ENCODE results near the gene SARNP.
"Not testable (repeated sequence)": the region's sequence is repeated elsewhere in the genome, so short reads cannot be mapped to it uniquely, and the experiment has no call there.

Gene SARNP

GRCh38 chr12:55777856-55778255 is 39.7 kb downstream of the SARNP start:
- FAIRE-seq (no peak), DNase-seq (ENCODE audit: insufficient read length, low spot score) (no peak)
- TF ChIP-seq SPI1 (IDR thresholded peaks at IDR 0.05; ENCODE audit: low read depth, low read length) (no peak), POLR2AphosphoS5 (IDR thresholded peaks at IDR 0.05; ENCODE audit: low read depth, low read length) (no peak), PAX5 (IDR thresholded peaks at IDR 0.05; ENCODE audit: insufficient read depth, low read length, severe bottlenecking) (no peak), POLR2A (IDR thresholded peaks at IDR 0.05; ENCODE audit: low read depth, low read length) (no peak), POU2F2 (IDR thresholded peaks at IDR 0.05; ENCODE audit: low read depth, low read length) (no peak), TAF1 (IDR thresholded peaks at IDR 0.05; ENCODE audit: low read depth, low read length) (no peak)

DNA sequence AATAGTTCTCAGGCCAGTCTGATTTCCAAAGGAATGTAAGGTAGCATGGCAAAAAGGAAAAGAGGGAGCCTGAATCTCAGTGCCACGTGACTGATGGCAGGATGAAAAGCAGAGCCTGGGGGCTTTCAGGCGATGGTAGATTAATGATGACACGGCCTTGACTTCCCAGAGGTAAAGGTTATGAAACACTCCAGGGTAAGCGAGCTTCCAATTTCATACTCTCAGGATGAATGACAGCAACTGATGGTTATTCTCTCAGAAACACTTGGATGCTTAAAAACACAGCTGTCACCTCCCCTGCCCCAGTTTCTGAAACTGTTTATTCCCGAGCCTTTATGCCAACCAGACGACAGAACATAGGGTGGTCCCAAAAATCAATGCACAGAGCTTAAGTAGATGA is 45.8 kb downstream of the SARNP start:
- no peak for TF ChIP-seq POLR2AphosphoS5 (IDR thresholded peaks at IDR 0.05; ENCODE audit: low read depth, low read length)
- no peak for TF ChIP-seq SPI1 (IDR thresholded peaks at IDR 0.05; ENCODE audit: low read depth, low read length)
- no peak for TF ChIP-seq TAF1 (IDR thresholded peaks at IDR 0.05; ENCODE audit: low read depth, low read length)
- no peak for TF ChIP-seq PAX5 (IDR thresholded peaks at IDR 0.05; ENCODE audit: insufficient read depth, low read length, severe bottlenecking)
- no peak for TF ChIP-seq POU2F2 (IDR thresholded peaks at IDR 0.05; ENCODE audit: low read depth, low read length)
- TF ChIP-seq POLR2A (IDR thresholded peaks at IDR 0.05; ENCODE audit: low read depth, low read length) = no peak
- FAIRE-seq (no peak), DNase-seq (ENCODE audit: insufficient read length, low spot score) (no peak)

DNA sequence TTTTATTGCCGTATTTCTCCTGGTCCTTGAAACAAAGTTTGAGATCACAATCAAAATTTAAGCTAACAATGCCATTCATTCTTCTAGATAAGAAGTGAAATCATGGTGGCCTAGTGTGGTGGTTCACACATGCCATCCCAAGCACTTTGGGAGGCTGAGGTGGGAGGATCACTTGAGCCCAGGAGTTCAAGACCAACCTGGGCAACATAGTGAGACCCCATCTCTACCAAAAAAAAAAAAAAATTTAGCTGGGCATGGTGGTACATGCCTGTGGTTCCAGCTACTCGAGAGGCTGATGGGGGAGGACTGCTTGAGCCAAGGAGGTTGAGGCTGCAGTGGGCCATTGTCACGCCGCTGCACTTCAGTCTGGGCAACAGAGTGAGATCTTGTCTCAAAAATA is 50.4 kb downstream of the SARNP start:
- no peak for TF ChIP-seq POU2F2 (IDR thresholded peaks at IDR 0.05; ENCODE audit: low read depth, low read length)
- no peak for TF ChIP-seq PAX5 (IDR thresholded peaks at IDR 0.05; ENCODE audit: insufficient read depth, low read length, severe bottlenecking)
- TF ChIP-seq POLR2A (IDR thresholded peaks at IDR 0.05; ENCODE audit: low read depth, low read length) = no peak
- TF ChIP-seq TAF1 (IDR thresholded peaks at IDR 0.05; ENCODE audit: low read depth, low read length) = no peak
- no peak for TF ChIP-seq SPI1 (IDR thresholded peaks at IDR 0.05; ENCODE audit: low read depth, low read length)
- TF ChIP-seq POLR2AphosphoS5 (IDR thresholded peaks at IDR 0.05; ENCODE audit: low read depth, low read length) = no peak
- no peak for FAIRE-seq

GRCh38 chr12:55765736-55766290 is 51.7 kb downstream of the SARNP start:
- TF ChIP-seq PAX5 (IDR thresholded peaks at IDR 0.05; ENCODE audit: insufficient read depth, low read length, severe bottlenecking) (no peak), TAF1 (IDR thresholded peaks at IDR 0.05; ENCODE audit: low read depth, low read length) (no peak), POU2F2 (IDR thresholded peaks at IDR 0.05; ENCODE audit: low read depth, low read length) (no peak), POLR2AphosphoS5 (IDR thresholded peaks at IDR 0.05; ENCODE audit: low read depth, low read length) (no peak), POLR2A (IDR thresholded peaks at IDR 0.05; ENCODE audit: low read depth, low read length) (no peak), SPI1 (IDR thresholded peaks at IDR 0.05; ENCODE audit: low read depth, low read length) (no peak)
- FAIRE-seq = no peak
- no peak for DNase-seq (ENCODE audit: insufficient read length, low spot score)

More for the DNA sequence above, 50.4 kb downstream of the SARNP start:
- DNase-seq (ENCODE audit: insufficient read length, low spot score) = no peak

GRCh38 chr12:55762646-55763045 is 54.9 kb downstream of the SARNP start:
- TF ChIP-seq PAX5 (IDR thresholded peaks at IDR 0.05; ENCODE audit: insufficient read depth, low read length, severe bottlenecking) (no peak), POU2F2 (IDR thresholded peaks at IDR 0.05; ENCODE audit: low read depth, low read length) (no peak), TAF1 (IDR thresholded peaks at IDR 0.05; ENCODE audit: low read depth, low read length) (no peak), POLR2AphosphoS5 (IDR thresholded peaks at IDR 0.05; ENCODE audit: low read depth, low read length) (no peak), POLR2A (IDR thresholded peaks at IDR 0.05; ENCODE audit: low read depth, low read length) (no peak), SPI1 (IDR thresholded peaks at IDR 0.05; ENCODE audit: low read depth, low read length) (no peak)
- FAIRE-seq (no peak), DNase-seq (ENCODE audit: insufficient read length, low spot score) (no peak)

- no peak for DNase-seq (ENCODE audit: insufficient read length, low spot score)
- FAIRE-seq = no peak
- no peak for TF ChIP-seq POLR2AphosphoS5 (IDR thresholded peaks at IDR 0.05; ENCODE audit: low read depth, low read length)
- no peak for TF ChIP-seq POU2F2 (IDR thresholded peaks at IDR 0.05; ENCODE audit: low read depth, low read length)
- TF ChIP-seq POLR2A (IDR thresholded peaks at IDR 0.05; ENCODE audit: low read depth, low read length) = no peak
- TF ChIP-seq SPI1 (IDR thresholded peaks at IDR 0.05; ENCODE audit: low read depth, low read length) = no peak
- TF ChIP-seq PAX5 (IDR thresholded peaks at IDR 0.05; ENCODE audit: insufficient read depth, low read length, severe bottlenecking) = no peak
- TF ChIP-seq TAF1 (IDR thresholded peaks at IDR 0.05; ENCODE audit: low read depth, low read length) = no peak
Observed at GRCh38 chr12:55760663-55761062, 56.9 kb downstream of the SARNP start.

- DNase-seq (ENCODE audit: insufficient read length, low spot score); FAIRE-seq: not testable (repeated sequence)
Observed at GRCh38 chr12:55758575-55758974, 58.9 kb downstream of the SARNP start.

- TF ChIP-seq POLR2AphosphoS5 (IDR thresholded peaks at IDR 0.05; ENCODE audit: low read depth, low read length) (no peak), PAX5 (IDR thresholded peaks at IDR 0.05; ENCODE audit: insufficient read depth, low read length, severe bottlenecking) (no peak), POU2F2 (IDR thresholded peaks at IDR 0.05; ENCODE audit: low read depth, low read length) (no peak), SPI1 (IDR thresholded peaks at IDR 0.05; ENCODE audit: low read depth, low read length) (no peak), TAF1 (IDR thresholded peaks at IDR 0.05; ENCODE audit: low read depth, low read length) (no peak), POLR2A (IDR thresholded peaks at IDR 0.05; ENCODE audit: low read depth, low read length) (no peak)
- DNase-seq (ENCODE audit: insufficient read length, low spot score) (no peak), FAIRE-seq (no peak)
Observed at GRCh38 chr12:55757701-55758100, 59.8 kb downstream of the SARNP start.

DNA sequence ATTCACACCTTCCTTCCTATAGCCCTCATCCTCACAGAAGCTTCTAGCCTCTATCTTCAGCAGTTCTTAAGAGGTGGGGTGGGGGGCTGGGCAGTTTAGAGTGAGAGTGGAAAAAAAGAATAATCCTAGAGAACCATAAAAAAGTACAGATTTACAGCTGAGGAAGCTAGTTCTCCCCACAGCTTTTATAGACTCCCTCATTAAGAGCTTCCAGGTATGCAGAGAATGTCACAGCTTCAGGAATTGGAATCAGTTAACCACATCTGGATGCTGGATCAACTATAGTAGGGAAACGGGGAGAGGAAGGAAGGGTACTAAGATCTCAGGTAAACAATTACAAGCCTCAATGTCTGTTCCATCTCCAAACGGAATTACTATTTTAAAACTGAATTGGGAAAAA is 62.3 kb downstream of the SARNP start:
- DNase-seq (ENCODE audit: insufficient read length, low spot score) (no peak), FAIRE-seq (no peak)
- TF ChIP-seq POU2F2 (IDR thresholded peaks at IDR 0.05; ENCODE audit: low read depth, low read length) = no peak
- no peak for TF ChIP-seq TAF1 (IDR thresholded peaks at IDR 0.05; ENCODE audit: low read depth, low read length)
- TF ChIP-seq POLR2AphosphoS5 (IDR thresholded peaks at IDR 0.05; ENCODE audit: low read depth, low read length) = no peak
- no peak for TF ChIP-seq SPI1 (IDR thresholded peaks at IDR 0.05; ENCODE audit: low read depth, low read length)
- no peak for TF ChIP-seq PAX5 (IDR thresholded peaks at IDR 0.05; ENCODE audit: insufficient read depth, low read length, severe bottlenecking)
- no peak for TF ChIP-seq POLR2A (IDR thresholded peaks at IDR 0.05; ENCODE audit: low read depth, low read length)
